GM19452 (cell line): Measurements from ENCODE around the gene SLC24A3.

Experiments
- ATAC-seq: cut with Tn5 transposase; IDR thresholded peaks from one replicate; pipeline ENCODE4 v1.9.1; 2021; ENCODE audit not compliant: unreplicated experiment

The SLC24A3 gene

DNA sequence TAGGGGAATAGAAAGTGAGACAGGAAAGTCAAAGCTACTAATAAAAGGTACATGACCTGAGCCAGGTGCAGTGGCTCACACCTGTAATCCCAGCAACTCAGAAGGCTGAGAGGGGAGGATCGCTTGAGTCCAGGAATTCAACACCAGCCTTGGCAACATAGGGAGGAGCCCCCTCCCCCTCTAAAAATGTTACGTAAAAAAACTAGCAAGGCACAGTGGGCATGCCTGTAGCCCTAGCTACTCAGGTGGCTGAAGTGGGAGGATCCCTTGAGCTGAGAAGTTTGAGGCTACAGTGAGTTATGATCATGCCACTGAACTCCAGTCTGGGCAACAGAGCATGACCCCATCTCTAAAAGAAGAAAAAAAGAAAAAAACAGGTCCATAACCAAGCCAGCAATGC lies 359.6 kb downstream of the SLC24A3 start:
- no peak for ATAC-seq

DNA sequence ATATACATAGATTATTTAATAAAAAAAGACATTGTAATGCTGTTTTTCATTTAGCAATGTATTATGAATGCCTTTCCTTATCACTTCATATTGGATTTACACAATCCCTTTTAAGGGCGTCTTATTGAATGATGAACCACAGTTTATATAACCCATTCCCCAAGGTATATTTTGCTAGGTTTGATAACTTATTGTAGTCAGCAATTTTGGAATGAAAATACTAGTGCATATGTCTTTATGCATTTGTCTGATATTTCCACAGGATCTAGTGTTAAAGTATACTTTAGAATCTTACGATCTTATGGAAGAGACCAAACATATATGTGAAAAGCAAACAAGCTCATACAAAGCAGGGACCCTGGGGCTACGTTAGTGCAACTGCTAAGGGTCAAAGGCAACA lies 365.2 kb downstream of the SLC24A3 start:
- ATAC-seq = no peak

DNA sequence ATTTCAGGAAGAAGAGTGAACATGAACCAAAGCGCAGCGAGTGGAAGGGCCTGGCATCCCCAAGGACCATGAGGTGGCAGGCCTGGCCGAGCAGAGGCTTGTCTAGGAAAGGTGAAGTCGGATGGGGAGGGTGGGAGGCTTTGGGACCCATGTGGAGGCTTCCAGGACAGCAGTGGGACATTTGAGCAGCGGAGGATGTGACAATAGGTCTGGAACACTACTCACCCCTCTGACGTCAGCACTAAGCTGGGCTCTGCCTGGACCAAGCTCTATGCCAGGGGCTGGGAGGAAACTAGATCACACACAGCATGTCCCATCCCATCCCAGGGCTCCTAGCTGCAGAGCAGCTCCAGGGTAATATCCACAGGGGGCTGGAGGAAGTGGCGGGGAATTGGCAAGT lies 370.3 kb downstream of the SLC24A3 start:
- ATAC-seq = no peak

DNA sequence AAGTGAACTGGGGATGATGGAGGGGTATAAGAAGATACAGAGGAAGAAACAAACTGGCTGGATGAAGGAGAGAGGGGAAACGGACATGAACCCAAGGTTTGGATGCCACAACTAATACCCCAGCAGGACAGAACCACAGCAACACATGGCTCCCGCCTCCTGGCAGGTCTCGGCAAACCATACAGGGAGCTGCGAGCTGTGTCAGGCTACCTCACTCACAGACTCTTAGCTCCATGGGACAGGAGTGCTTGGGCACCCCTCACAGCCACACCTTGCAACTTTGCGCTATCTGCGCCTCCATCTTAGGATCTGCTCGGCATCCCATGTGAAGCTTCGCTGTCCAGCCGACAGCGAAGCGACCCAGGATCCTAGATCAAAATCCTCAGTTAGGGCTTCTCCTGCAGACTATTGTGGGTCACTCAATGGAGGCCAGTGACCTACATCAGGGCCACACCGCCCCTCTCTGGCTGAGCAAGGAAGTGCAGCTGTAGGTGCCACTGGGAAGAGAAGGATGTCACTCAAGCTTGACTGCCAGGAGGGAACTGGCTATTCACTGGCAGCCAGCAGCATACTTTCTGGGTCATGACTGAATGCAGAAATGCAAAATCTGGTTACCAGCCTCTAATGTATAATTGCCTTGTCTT lies 371.2 kb downstream of the SLC24A3 start:
- ATAC-seq = no peak

DNA sequence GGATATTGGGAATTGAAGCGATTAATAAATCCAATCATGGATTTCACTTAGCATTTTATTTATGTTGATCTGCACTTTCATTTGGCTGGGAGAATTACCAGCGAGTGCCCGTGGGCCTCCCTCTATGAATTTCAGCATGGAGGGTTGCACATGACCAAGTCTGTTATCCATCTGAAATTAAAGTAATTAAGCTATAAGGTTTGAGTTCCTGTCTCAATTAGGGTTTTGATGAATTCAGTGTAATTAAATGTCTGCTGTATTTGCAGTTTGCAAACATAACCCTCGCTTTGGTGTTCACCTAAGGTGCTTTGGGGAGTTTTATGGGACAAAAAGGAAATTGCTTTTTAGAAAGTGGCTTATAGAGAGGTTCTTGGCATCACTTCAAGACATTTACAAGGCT lies 375.8 kb downstream of the SLC24A3 start:
- ATAC-seq = no peak

DNA sequence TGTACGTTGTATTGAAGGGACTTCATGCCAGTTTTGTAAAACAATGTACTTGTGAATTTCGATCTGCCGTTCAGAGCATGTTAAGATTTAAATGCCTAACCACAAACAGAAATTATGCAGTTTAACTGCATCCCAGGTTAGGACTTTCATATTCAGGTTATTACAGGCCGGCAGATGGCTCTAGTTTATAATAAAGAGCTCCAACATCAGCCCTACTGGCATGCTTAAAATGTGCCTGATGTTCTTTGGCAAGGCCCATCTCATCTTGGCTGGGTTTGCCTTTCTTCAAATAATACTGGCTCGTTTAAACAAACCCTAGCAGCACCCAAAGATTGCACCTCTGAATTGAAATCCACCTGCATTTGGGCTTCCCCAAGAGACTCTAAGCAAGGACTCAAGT lies 376.3 kb downstream of the SLC24A3 start:
- no peak for ATAC-seq

DNA sequence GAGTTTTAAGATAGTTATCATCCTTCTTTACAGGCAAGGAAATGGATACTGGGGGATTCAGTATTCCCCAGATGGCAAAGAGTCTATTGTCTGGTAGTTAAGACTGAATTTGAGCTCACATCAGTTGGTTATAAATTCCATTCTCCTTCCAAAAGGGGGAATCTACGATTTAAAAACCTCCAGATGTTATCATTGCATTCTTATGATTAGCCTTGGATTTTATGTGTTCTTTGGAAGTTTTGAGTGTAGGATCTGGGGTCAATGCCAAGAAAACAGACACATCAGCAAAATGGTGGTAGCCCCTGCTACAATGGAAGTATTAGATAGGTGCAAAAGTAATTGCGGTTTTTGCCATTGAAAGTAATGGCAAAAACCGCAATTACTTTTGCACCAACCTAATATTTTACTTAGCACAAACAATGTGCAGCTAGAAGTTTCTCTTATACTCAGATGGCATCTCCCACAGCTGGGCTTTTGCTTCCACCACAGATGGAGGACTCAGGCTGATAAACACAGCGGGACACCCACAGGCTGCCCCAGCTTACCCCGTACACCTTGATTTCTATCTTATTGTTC lies 377.4 kb downstream of the SLC24A3 start:
- no peak for ATAC-seq

DNA sequence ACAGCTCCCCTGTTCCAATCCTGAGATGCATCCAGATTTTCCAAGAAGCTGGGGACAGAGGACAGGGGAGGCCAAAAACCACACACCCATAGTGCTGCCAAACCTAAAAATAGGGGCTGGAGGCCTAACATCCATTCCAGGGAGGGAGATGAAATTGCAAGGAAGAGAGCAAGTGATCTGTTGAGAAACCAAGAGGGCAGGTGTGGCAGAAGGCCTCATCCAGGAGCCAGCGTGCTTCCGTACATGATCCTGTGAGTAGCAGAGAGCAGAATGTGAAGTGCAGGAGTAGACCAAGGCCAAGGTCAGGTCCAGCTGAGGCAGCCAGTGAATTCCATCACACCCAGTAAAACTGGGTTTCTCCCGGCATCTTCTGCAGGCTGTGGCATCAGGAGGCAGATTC lies 377.9 kb downstream of the SLC24A3 start:
- no peak for ATAC-seq

DNA sequence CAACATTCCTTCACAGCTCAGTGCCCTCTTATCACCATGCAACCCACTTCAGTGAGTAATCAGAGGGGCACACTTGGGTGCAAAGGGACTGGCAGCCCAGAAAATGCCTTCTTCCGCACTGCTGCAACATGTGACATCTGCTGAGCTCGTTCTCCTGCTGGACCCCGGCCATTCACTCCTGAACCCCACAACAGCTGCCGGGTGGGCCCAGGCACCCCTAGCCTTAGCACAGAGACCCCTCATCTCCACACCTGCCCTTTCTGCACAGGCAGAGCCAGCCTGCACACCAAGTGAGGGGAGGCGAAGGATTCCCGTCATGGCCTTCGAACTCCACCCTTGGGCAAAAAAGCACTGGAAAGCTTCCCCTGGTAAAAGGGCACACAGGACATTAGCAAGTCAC lies 381.3 kb downstream of the SLC24A3 start:
- no peak for ATAC-seq

DNA sequence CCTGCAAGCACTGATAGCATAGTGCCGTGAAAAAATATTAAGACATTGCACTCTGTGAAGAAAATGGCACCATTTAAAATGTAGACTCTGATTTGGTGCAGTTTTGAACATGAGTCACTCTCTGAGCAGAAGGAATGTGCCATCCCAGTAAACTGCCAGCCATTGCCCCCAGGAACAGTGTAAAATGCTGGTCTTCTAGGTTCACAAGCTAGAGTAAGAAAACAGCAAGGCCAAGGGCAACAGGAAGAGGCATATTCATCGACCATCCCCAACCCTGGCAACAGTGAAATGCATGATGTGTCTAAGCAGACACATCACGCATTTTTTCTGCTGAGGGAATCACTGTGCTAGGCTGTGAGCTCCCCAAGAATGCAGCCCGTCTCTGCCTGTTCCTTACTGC lies 382.5 kb downstream of the SLC24A3 start:
- no peak for ATAC-seq

DNA sequence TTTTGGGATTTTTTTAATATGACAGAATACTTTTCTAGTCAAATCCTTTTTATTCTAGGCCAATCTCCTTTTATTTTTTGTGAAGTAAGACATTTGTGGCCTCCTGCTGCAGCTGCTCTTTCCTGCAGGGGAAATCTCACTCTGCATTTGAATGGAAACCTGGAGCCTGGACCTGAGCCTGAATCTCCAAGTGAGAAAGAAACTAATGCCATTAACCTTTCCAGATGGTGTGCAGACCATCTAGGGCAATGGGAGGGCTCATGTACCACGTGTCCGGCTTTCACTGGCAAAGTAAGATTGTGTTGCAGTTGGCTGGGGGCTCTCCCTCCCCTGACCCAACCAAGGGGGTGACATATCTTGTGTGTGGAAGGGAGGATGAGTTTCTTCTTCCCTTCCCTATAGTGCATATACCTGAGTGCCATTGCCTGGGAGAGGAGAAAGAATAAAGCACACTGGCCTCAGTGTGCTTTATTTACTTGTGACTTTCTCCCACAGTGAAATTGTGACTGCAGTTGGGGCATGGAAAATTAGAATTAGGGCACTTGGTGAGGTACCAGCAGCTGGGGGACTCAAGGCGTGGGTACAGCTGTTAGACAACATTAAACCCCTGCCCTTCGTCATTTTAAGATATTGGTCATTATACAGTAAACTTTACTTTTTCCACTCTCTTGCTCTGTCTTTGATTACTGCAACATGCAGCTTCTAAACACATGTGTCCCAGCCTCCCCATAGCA lies 385.8 kb downstream of the SLC24A3 start:
- ATAC-seq = no peak

DNA sequence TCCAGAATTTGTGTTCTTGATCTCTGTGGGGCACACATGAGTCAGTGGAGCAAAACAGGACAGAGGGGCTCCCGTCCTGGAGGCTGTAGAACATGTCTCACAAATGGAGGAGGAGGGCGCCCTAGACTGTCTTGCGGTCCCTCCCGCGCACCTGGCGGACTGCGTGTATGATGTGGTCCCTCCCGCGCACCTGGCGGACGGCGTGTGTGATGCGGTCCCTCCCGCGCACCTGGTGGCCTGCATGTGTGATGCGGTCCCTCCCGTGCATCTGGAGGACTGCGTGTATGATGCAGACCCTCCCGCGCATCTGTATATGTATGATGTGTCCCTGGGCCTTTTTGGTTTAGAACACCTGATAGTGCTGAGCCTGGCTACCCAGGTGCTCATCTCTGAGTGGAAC lies 386.8 kb downstream of the SLC24A3 start:
- no peak for ATAC-seq

DNA sequence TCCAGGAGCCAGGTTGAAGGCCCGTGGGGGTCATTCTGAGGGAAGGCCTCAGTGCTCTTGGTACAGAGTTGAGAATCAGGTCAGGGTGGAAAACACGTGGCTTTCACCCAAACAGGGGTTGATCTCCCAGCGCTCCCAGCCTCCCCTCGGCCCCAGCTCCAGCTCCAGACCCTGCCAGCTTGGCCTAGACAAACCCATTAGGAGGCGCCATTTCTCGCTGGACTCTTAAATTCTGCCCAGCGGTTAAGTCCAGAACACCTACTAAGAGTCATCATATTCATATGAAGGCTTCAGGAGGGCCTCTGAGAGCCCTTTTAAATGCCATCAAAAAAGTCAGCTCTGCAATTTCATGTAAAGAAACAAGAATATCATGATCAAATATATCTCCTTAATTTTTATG lies 387.6 kb downstream of the SLC24A3 start:
- ATAC-seq = no peak

DNA sequence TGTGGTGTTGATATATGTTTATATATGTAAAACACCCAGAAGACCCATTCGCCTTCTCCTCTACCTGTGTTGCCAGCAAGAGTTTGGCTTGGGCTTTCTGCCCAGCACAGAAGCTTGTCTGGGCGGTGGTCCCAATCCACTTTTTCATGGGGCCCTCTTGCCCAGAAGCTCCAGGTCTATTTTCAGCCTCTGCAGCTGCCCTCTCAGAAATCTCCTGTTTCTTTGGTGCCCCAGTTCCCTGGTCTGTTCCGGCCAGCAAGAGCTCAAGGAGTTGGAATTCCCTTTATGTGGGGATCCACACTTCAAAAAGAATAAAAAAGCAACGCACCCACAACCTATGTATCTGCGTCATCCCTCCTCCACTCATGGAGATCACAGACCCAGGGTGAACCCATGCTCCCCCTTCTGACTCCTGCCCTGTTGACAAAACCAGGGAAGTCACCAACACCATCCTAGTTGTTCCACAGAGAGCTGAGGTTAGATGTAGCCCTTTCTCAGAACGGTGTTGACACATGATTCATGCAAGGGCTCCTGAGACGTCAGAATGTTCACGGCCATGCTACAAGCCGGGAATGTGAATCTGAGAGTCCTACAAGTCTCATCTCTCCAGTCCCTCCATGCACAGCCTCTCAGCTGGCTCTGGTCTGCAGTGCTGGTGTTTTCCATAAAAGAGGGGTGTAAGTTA lies 388.8 kb downstream of the SLC24A3 start:
- no peak for ATAC-seq

DNA sequence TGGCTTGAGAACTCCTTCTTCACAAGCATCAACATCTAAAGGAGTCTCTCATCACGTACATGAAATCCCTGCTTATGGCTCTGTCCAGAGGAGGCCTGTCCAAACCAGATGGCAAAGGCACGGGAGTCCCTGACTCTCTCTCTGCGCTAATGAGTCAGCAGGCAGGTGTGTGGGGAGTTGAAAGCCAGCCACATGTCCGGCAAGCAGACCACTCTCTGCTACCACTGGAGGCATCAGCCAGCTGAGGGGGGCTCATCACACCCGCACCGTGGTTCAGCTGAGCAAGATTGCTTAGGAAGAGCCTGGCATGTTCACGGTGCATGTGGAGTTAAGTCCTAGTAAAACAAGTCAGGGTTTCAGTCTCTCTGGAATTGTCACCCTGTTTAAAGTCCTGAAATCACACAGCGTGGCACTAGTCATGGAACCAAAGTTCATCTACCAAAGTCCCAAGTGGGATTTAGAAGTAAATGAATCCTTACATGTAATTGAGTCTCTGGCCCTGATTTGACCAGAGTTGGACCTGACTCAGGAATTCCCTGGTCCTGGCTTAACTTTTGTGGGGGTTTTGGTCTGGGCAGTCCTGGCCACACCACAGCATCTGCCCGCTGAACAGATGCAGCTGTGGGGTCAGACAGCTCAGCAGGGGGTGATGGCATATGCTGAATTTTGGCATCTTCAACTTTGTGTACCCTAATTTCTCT lies 390.4 kb downstream of the SLC24A3 start:
- ATAC-seq = no peak

DNA sequence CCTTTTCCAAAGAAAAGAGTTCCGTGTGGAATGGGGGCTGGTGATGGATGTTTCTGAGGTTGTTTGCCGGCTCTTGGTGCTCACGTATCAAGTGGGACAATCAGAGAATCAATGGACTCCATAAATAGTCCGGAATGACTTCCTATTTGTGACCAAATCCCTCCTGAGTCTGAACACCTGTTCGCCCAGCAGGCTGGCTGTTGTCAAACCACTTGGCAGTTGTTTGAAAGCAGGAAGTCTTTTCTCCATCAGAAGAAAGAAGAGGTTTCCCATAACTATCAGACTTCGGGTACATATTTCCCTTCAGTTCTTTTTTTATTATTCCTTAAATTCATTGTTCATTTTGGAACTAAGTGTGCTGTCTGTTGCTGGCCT lies 390.9 kb downstream of the SLC24A3 start:
- ATAC-seq = no peak

DNA sequence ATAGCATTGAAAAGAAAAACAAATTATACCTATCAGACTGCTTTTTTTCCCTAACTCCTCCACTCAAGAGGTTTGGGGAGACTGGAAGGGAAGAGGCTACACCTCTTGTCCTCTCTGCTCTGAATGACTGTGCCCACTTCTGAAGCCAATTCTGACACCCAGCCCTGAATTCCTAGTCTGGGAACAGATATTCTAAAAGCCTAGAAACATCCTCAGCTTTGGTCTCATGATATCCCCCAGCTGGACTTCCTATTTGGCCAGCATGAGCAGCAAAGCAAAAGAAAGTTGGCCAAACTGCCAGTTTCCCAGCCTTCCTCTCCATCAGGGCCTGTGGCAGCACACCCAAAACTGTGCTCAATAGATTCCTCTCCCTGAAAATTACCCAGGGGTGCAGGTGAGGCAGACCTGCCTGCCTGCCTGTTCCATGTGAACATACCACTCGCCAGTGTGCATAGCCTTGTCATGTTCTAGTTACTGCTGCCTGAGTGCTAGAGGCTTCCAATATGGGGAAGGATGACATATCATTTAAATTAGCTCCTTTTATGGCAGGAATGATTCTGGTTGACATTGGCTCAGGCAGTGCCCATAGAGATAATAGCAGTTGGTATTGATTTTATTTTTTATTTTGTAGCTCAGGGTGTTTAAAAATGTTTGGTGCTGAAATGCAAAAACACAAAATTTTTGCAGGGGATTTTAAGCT lies 393.5 kb downstream of the SLC24A3 start:
- no peak for ATAC-seq

DNA sequence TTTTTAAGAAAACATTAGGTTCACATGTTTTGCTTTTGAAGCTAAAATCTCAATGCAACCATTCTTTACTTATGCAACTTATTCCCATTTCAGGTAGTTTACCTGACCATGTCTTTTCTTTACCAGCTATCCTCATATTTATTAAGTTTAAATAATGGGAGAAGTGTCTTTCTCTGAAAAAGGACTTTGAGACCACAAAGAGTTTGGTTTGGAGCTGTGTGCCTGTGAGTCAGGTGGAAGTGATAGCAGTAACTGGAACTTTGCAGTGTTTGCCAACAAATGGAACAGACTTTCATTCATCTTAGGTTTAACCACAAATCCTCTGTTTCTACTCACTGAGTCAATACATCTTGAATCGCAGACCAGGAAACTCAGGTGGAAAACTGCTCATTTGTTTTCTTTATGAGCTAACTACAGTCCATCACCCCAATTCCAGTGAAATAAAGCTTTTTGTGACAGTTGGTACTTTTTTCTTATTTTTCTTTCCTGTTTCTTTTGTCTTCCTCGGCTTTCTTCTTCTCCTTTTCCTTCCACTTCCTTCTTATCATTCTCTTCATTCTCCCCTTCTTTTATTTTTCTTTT lies 397.3 kb downstream of the SLC24A3 start:
- ATAC-seq = no peak

DNA sequence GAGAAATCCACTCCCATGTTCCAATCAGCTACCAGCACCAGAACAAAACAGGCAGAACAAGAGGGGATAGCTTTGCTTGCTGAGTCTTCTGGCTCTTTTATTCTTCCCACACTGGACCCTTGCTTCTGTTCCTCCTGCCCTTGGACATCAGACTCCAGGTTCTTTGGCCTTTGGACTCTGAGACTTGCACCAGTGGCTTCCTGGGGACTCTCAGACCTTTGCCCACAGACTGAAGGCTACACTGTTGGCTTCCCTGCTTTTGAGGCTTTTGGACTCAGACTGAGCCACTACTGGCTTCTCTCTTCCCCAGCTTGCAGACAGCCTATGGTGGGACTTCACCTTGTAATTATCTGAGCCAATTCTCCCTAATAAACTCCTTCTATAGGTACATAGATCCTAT lies 403.2 kb downstream of the SLC24A3 start:
- no peak for ATAC-seq

DNA sequence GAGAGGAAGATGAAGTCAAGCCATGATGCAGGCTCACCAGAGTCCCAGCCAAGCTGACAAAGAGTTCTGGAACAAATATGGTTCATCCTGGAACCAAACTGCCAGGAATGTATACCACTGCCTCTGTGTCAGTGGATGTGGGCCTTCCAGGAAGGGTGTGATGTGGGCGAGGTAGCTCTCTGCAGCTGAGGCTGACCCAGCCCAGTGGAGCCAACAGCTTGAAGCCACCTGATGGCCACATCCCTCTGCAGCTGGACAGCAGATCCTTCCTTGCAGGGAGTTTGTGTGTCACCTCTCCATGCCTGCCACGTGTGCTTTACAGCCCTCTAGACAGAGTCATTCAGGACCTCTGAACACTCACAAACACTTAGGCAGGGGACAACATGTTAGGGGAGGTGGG lies 403.6 kb downstream of the SLC24A3 start:
- no peak for ATAC-seq

DNA sequence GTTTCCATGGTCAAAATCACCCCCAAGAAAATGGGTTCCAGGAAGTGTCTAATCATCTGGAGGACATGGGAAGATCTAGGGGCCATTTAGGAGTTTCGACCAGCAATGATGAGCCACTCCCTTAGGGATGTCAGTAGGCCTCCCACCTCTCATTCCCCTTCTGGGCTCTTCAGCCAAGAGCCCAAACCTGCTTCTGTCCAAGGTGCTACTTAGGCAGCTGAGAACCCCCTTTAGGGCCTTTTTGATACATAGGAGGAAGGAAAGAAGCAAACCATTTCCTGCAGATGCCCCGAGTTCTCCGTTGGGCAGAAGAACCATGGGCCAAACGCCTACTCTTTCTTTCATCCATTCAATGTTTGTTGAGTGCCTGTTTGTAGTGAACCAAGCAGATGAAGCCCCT lies 404.2 kb downstream of the SLC24A3 start:
- ATAC-seq = no peak
